GM19351 (cell line): Measurements from ENCODE around the gene FAM216A.

Experiments
- ATAC-seq: cut with Tn5 transposase; IDR thresholded peaks from one replicate; pipeline ENCODE4 v1.9.1; 2021; ENCODE audit warnings: mild to moderate bottlenecking, moderate library complexity; ENCODE audit not compliant: unreplicated experiment

The FAM216A gene

DNA sequence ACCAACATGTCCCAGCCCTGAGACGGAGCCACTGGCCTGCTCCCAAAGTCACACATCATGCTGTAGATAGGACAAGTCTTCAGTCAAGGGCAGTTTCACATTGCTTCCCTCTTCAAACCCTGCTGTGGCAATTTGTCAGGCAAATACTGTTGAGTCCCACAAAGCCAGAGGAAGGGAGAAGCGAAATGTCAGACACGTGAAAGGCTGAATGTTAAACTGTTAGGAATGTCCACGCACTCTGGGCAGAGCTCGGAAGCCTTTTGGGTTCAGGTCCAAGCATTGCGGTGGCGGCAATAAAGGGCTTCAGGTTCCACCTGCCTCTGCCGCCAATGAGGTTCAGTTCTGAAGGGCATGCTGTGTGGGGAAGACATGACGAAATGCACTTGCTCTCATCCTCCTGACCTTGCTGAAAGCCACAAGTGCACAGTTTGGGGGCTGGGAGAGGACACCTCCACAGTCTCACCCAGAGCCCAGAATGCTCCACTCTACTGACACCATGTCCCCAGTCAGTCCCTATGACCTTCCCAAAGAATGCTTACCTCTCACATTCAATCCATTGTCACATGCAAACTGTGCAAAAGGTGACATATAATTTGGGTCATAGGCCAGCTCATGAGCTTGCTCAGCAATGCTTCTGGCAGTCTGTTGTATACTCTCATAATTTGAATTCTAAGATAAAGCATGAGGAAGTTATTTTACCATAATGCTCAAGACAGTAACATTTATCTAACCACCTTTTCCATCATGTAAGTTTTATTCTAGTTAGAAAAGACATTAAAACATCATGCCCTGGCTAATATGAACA is 69.2 kb downstream of the FAM216A start:
- ATAC-seq = no peak

DNA sequence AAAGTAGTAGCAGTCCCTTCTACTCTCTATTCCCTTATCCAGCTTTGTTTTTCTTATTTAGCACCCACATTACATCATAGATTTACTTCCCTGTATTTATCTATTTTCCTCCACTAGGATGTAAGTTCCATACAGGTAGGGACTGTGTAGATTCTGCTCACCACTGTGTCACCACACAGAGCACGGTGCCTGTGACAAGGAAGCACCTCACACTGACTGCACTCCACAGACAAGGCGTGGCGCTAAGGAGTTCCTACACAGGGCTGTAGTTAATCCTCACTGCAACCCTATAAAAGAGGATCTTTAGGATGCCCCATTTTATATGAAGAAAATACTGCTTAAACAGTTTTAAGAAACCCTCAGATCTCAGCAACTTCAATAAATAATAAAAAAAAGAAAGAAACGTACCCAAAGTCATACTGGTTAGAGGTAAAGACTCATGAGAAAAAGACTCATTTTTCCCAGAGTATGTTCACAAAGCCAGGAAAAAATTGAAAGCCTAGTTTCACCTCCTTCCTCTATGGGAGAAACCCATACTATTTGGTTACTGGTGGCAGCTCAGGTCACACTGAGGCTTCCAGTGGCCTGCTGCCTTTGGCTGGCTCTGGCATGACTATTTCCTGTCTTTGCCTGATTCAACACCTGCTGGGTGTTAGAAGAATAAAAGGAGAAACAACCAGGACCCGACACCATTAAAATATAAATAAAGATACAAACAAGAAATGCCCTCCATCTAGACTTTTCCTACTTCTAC is 70.4 kb downstream of the FAM216A start:
- no peak for ATAC-seq
